ENCODE results near the gene SACS. TPM values are rescaled to one million over a fixed set of nuclear protein-coding genes. Genes with fewer than 3 reads are reported as not detected.
"Not testable (repeated sequence)": the region's sequence is repeated elsewhere in the genome, so short reads cannot be mapped to it uniquely, and the experiment has no call there.

SACS gene
- total and polyA plus RNA-seq, 2 donors (not counting 1 experiment from before 2014, with no cell fraction given): 6.8 to 21.4 TPM

DNA sequence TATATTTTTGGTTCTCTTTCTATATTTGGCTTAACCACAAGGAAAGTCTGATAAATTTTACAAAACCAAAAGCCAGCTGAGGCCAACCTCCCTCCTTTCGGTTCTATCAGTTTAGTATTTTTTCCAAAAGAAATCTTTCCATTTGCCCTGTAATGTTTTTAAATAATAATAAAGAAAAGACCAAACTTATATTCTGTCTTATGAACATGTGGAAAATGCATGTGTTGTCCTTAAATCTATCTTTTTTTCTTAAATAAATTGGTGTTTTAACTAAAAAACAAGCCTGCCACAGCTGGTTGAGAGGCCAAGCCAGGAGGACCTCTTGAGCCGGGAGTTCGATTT is 113.6 kb downstream of the SACS start:
- no peak overlapping the region for H3K9ac ChIP-seq (ENCODE audit: low read length)
- H3K9me3 ChIP-seq (ENCODE audit: control extremely low read depth in 1 of 3, control insufficient read depth in 2 of 3, insufficient read depth in 1 of 3, low read length in 2 of 3): no peaks in the 10 kb centered on the region
- ATAC-seq (ENCODE audit: low read depth): no peak
- H3K9me3 Mint-ChIP-seq (ENCODE audit: insufficient read depth): no peaks in the 10 kb centered on the region
- peaks cover 18% of the 10 kb centered on the region for H3K27me3 Mint-ChIP-seq
- peaks cover 0 to 3% (median 0%) of the 10 kb centered on the region in 4 experiments for H3K27me3 ChIP-seq (replicated peaks in 1 of 4; ENCODE audit: control extremely low read depth in 1 of 4, control insufficient read depth in 3 of 4, insufficient read depth in 4 of 4, low read length in 3 of 4)
- no peaks in the 10 kb centered on the region for H4K20me1 ChIP-seq (ENCODE audit: control insufficient read depth, insufficient read depth, low read length, poor library complexity, severe bottlenecking)
- no peak for DNase-seq
- ChIA-PET CTCF (no interaction called here), POLR2A (no interaction called here)
- no peaks in the 10 kb centered on the region for H3K36me3 ChIP-seq (replicated peaks in 1 of 2; ENCODE audit: control extremely low read depth in 1 of 2, control insufficient read depth in 1 of 2, extremely low read depth in 1 of 2, insufficient read depth in 2 of 2, low read length in 1 of 2)
- no peak overlapping the region for H3K4me3 ChIP-seq (ENCODE audit: control extremely low read depth in 1 of 5, extremely low read depth in 1 of 5, insufficient read depth in 1 of 5, low read depth in 2 of 5, low read length in 4 of 5)
- no peak overlapping the region for H3K27ac ChIP-seq (ENCODE audit: low read length in 2 of 2)
- no peak overlapping the region for H3K4me3 Mint-ChIP-seq
- peaks cover 3% of the 10 kb centered on the region for H3K4me1 Mint-ChIP-seq
- intact Hi-C loops (cut with micrococcal nuclease): no loop called here
- H3K79me2 ChIP-seq (ENCODE audit: control insufficient read depth, insufficient read depth, low read length): no peaks in the 10 kb centered on the region
- no peak overlapping the region for H2AFZ ChIP-seq (ENCODE audit: insufficient read depth, low read depth, low read length, poor library complexity, severe bottlenecking)
- no peaks in the 10 kb centered on the region for H3K4me1 ChIP-seq (ENCODE audit: control insufficient read depth in 2 of 2, insufficient read depth in 2 of 2, low read length in 2 of 2)
- TF ChIP-seq EZH2 (IDR thresholded peaks at IDR 0.05; ENCODE audit: borderline replicate concordance, insufficient read depth, low read depth, low read length, poor library complexity, severe bottlenecking): no peak
- TF ChIP-seq, protein P1, sequence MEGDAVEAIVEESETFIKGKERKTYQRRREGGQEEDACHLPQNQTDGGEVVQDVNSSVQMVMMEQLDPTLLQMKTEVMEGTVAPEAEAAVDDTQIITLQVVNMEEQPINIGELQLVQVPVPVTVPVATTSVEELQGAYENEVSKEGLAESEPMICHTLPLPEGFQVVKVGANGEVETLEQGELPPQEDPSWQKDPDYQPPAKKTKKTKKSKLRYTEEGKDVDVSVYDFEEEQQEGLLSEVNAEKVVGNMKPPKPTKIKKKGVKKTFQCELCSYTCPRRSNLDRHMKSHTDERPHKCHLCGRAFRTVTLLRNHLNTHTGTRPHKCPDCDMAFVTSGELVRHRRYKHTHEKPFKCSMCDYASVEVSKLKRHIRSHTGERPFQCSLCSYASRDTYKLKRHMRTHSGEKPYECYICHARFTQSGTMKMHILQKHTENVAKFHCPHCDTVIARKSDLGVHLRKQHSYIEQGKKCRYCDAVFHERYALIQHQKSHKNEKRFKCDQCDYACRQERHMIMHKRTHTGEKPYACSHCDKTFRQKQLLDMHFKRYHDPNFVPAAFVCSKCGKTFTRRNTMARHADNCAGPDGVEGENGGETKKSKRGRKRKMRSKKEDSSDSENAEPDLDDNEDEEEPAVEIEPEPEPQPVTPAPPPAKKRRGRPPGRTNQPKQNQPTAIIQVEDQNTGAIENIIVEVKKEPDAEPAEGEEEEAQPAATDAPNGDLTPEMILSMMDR (IDR thresholded peaks at IDR 0.05): no peak
- H3K27ac Mint-ChIP-seq: no peak overlapping the region
- WGBS (ENCODE audit: insufficient coverage): 92% methylated on average over 2 of the region's 3 CpGs
- H3K4me2 ChIP-seq (replicated peaks; ENCODE audit: low read depth, low read length, poor library complexity, severe bottlenecking): no peak overlapping the region

DNA sequence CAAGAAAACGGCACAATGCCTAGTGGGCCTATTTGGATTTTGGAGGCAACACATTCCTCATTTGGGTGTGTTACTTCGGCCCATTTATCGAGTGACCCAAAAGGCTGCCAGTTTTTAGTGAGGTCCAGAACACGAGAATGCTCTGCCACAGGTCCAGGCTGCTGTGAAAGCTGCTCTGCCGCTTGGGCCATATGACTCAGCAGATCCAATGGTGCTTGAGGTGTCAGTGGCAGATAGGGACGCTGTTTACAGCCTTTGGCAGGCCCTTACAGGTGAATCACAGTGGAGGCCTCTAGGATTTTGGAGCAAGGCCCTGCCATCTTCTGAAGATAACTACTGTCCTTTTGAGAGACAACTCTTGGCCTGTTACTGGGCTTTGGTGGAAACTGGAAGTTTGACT is 118.7 kb downstream of the SACS start:
- CTCF ChIA-PET; H3K4me1 Mint-ChIP-seq; H3K9me3 Mint-ChIP-seq (ENCODE audit: insufficient read depth); H3K4me1 ChIP-seq (ENCODE audit: control insufficient read depth in 2 of 2, insufficient read depth in 2 of 2, low read length in 2 of 2); H3K27ac Mint-ChIP-seq; ATAC-seq (ENCODE audit: low read depth); H3K4me3 Mint-ChIP-seq; H3K4me3 ChIP-seq (ENCODE audit: control extremely low read depth in 1 of 5, extremely low read depth in 1 of 5, insufficient read depth in 1 of 5, low read depth in 2 of 5, low read length in 4 of 5); H3K4me2 ChIP-seq (replicated peaks; ENCODE audit: low read depth, low read length, poor library complexity, severe bottlenecking); DNase-seq; H3K27ac ChIP-seq (ENCODE audit: low read length in 2 of 2); H3K79me2 ChIP-seq (ENCODE audit: control insufficient read depth, insufficient read depth, low read length); H3K9ac ChIP-seq (ENCODE audit: low read length); POLR2A ChIA-PET; H2AFZ ChIP-seq (ENCODE audit: insufficient read depth, low read depth, low read length, poor library complexity, severe bottlenecking); intact Hi-C loops (cut with micrococcal nuclease); H3K27me3 ChIP-seq (replicated peaks in 1 of 4; ENCODE audit: control extremely low read depth in 1 of 4, control insufficient read depth in 3 of 4, insufficient read depth in 4 of 4, low read length in 3 of 4); H3K36me3 ChIP-seq (replicated peaks in 1 of 2; ENCODE audit: control extremely low read depth in 1 of 2, control insufficient read depth in 1 of 2, extremely low read depth in 1 of 2, insufficient read depth in 2 of 2, low read length in 1 of 2); H4K20me1 ChIP-seq (ENCODE audit: control insufficient read depth, insufficient read depth, low read length, poor library complexity, severe bottlenecking); H3K9me3 ChIP-seq (ENCODE audit: control extremely low read depth in 1 of 3, control insufficient read depth in 2 of 3, insufficient read depth in 1 of 3, low read length in 2 of 3): not testable (repeated sequence)
- peaks cover 30% of the 10 kb centered on the region for H3K27me3 Mint-ChIP-seq
- 89% methylated on average over 6 of the region's 6 CpGs for WGBS (ENCODE audit: insufficient coverage)
